GM13976 (cell line): ENCODE measurements around the gene ZDHHC1.
"Not testable (repeated sequence)": the region's sequence is repeated elsewhere in the genome, so short reads cannot be mapped to it uniquely, and the experiment has no call there.

Source experiments
- DNase-seq: peaks from one replicate; pipeline ENCODE4 v3.0.0; 2012; ENCODE audit warnings: low spot score
- CTCF ChIP-seq: IDR thresholded peaks from 2 replicates; pipeline ENCODE4 v1.5.1; 2012; ENCODE audit warnings: borderline replicate concordance, mild to moderate bottlenecking; ENCODE audit not compliant: insufficient read depth; ENCODE audit errors: extremely low read depth, missing control alignments, control extremely low read depth
- in situ Hi-C: fragments of 300-500 bp; cut with MboI; formaldehyde crosslinking; loops from one replicate; pipeline ENCODE4 v1.12.0; 2022; ENCODE audit warnings: low sequenced_read_pairs, mixed read lengths, inconsistent platforms; ENCODE audit not compliant: unreplicated experiment

ZDHHC1 gene

GRCh38 chr16:67378642-67379041 lies 37.6 kb downstream of the ZDHHC1 start:
- DNase-seq = no peak
- in situ Hi-C loops = no loop called here
- TF ChIP-seq CTCF = no peak

GRCh38 chr16:67376012-67376411 lies 40.3 kb downstream of the ZDHHC1 start:
- not testable (repeated sequence) for DNase-seq

GRCh38 chr16:67372664-67373063 lies 43.6 kb downstream of the ZDHHC1 start:
- no peak for DNase-seq
- in situ Hi-C loops = no loop called here
- peak; percentile 7 for TF ChIP-seq CTCF

More at GRCh38 chr16:67376012-67376411, 40.3 kb downstream of the ZDHHC1 start:
- in situ Hi-C loops = not testable (repeated sequence)

- in situ Hi-C loops = no loop called here
- DNase-seq = no peak
- no peak for TF ChIP-seq CTCF
Measured at GRCh38 chr16:67370661-67371060, 45.6 kb downstream of the ZDHHC1 start.

- no peak for TF ChIP-seq CTCF
- no peak for DNase-seq
- in situ Hi-C loops = no loop called here
Measured at GRCh38 chr16:67364600-67365235, 51.6 kb downstream of the ZDHHC1 start.

- TF ChIP-seq CTCF = no peak
- in situ Hi-C loops = no loop called here
- DNase-seq = no peak
Measured at GRCh38 chr16:67361038-67361437, 55.2 kb downstream of the ZDHHC1 start.

GRCh38 chr16:67359540-67360269 lies 56.6 kb downstream of the ZDHHC1 start:
- in situ Hi-C loops, DNase-seq: not testable (repeated sequence)
